Activated T-cell treated with anti-CD3 and anti-CD28 coated beads, Interleukin-2, amount 50 U/mL, for 1 hour (primary cell): Measurements from ENCODE around the gene TPRN.

ENCODE experiments used
- DNase-seq: peaks from one replicate; pipeline ENCODE4 v3.0.0-alpha.2; 2020

TPRN gene

DNA sequence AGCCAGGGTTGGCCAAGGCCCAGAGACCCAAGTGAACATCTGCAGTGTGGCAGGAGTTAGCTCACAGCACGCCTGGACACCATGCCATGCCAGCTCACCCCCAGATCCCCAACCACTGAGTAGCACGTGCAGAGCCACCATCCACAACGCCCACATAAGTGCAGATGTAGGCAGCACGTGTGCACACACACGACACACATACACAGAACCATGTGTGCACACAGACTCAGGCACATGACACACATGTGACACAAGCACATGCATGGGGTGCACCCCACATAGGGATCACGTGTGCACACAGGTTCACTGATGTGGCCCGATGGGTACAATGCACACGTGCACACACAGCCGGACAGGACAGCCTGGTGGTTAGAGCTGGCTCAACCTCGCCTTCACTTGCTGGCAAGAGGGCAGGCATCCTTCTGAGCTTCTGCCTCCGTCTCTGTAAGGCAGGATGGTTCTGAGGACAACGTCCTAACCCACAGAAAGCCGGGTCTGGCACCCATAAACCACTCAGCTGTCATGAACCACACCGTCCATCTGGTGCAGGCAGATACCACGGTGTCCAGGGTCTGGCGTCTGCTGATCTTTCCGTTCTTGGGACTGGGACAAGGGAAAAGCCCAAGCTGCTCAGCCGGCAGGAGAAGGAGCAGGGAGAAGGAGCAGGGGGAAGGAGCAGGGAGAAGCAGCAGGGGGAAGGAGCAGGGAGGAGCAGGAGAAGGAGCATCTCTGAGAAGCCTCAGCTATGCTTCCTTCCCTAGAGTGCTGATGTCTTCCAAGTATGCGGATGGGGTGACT, 42.7 kb downstream of the TPRN start:
- DNase-seq = no peak

DNA sequence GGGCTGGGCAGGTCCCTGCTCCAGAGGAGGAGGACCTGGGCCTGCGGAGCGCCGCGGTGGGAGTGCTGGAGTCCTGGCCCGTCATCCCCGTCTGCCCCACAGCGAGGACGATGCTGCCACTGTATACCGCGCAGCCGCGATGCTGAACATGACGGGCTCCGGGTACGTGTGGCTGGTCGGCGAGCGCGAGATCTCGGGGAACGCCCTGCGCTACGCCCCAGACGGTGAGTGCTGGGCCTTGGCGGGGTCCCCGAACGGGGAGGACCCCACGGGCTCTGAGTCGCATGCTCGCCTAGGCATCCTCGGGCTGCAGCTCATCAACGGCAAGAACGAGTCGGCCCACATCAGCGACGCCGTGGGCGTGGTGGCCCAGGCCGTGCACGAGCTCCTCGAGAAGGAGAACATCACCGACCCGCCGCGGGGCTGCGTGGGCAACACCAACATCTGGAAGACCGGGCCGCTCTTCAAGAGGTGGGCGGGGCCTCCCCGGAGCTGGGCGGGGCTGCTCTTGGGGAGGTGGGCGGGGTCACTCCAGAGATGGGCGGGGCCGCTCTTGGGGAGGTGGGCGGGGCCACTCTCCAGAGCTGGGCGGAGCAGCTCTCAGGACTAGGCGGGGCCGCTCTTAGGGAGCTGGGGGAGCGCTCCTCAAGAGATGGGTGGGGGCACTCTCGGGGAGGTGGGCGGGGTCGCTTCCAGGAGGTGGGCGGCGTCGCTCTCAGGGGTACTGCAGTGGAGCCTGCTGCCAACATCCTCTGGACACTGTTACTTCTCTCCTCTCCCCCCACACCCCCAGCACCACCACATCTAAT, 43.8 kb downstream of the TPRN start:
- DNase-seq = peak; percentile 63

DNA sequence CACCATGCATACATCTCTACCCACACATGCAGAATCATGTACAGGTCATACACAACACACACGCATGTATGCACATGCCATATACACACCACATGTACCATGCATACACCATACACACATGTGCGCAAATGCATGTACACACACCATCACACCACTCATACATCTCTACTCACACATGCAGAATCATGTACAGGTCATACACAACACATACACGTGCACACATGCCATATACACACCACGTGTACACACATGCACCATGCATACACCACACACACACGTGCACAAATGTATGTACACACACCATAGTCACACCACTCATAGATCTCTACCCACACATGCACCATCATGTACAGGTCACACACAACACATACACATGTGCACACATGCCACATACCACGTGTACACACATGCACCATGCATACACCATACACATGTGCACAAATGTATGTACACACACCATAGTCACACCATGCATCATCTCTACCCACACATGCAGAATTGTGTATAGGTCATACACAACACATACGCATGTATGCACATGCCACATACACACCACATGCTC, 47.6 kb downstream of the TPRN start:
- no peak for DNase-seq

DNA sequence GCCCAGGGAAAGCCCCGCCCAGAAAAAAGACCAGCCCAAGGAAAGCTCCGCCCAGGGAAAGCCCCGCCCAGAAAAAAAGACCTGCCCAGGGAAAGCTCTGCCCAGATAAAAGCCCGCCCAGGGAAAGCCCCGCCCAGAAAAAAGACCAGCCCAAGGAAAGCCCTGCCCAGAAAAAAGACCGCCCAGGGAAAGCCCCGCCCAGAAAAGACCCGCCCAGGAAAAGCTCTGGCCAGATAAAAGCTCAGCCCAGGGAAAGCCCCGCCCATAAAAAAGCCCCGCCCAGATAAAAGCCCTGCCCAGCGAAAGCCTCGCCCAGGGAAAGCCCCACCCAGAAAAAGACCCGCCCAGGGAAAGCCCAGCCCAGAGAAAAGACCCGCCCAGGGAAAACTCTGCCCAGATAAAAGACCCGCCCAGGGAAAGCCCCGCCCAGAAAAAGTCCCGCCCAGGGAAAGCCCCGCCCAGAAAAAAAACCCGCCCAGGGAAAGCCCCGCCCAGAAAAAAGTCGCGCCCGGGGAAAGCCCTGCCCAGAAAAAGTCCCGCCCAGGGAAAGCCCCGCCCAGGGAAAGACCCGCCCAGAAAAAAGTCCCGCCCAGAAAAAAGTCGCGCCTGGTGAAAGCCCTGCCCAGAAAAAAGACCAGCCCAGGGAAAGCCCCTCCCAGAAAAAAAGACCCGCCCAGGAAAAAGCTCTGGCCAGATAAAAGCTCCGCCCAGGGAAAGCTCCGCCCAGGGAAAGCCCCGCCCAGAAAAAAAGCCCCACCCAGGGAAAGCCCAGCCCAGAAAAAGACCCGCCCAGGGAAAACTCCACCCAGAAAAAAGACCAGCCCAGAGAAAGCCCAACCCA, 49.7 kb downstream of the TPRN start:
- DNase-seq = peak; percentile 42

DNA sequence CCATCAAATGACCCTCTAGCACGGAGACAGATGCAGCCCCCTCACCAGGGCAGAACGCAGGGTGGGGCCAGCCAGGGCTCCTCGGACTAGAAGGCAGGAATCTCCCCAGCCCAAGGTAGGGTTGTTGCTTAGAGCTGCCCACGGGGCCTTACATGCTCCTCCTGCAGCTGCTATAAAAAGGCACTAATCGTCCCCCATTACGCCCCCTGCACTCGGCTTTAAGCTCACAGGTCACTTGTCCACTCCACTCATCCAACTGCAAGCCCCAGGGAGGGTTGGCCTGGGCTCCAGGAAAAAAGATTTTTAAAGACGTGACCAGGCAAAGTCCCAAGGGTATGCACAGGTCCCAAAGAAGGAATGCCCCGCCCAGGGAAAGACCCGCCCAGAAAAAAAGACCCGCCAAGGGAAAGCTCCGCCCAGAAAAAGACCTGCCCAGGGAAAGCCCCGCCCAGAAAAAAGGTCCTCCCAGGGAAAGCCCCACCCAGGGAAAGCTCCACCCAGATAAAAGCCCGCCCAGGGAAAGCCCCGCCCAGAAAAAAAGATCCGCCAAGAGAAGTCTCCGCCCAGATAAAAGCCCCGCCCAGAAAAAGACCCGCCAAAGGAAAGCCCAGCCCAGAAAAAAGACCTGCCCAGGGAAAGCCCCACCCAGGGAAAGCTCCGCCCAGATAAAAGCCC, 50.5 kb downstream of the TPRN start:
- no peak for DNase-seq

DNA sequence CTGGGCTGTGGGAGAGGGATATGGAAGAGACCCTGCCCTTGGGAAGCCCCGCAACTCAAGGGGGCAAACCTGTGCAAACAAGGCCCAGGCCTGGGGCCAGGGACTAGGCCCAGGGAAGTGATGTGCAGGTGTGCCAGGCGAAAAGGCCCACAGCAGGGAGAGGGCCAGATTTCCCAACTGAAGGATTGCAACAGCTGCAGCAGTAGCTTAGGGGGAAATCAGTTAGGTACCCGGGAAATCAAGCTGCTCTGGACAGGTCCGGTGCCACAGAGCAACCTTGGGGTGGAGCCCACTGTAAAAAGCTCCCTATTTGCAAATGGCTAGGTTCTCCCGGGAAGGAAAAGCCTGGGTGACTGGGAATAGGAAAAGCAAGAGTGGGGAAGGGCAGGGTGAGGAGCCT, 51.2 kb downstream of the TPRN start:
- no peak for DNase-seq

DNA sequence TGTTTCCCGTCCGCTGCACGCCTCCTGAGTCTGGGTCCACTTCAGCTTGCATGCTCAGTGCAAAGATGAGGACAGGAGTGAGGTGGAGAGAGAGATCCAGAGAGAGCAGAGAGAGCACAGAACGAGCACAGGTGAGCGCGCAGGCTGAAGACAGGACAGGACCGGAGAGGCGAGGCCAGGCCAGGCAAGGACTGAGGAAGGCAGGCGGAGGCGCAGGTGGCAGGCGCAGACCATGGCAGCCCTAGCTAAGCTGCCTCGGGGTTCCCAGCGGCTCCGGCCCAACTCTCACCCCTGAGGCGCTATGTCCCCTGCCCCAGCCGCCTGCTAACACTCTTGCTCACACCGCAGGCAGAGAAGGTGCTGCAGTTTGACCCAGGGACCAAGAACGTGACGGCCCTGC, 51.9 kb downstream of the TPRN start:
- DNase-seq = no peak

DNA sequence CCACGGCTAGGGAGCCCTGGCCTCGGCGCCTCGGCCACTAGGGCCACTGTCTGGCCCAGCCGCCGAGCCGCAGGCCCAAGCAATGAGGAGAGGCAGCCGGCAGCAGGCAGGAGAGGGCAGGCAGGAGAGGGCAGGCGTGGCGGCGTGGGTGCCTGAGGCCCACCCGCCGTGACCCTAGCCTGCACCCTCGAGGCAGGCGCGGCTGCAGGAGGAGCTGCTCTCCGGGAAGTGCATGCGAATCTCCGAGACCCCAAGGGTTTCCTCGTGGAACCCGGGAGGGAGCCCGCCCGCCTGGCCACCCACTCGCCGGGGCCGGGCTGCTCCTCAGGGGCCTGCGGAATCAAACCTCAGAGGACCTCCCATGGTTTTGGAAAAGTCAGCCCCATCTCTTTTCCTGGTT, 52.3 kb downstream of the TPRN start:
- no peak for DNase-seq

DNA sequence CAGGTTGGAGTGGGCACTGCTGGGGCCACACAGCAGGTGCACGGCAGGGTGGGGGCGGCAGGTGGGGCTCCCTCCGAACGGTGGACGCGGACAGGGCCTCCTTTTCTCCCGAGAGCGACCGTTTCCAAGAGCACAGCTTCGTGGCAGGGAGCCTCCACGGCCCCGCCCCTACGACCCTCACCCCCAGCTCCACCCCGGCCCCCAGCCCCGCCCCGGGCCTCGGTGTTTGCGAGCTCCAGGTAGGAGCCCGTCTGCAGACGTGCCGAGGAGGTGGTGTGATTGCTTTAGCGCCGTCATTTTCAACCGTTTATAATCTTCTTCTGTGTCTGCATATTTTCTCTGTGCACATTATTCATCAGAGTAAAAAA, 52.8 kb downstream of the TPRN start:
- DNase-seq = no peak

DNA sequence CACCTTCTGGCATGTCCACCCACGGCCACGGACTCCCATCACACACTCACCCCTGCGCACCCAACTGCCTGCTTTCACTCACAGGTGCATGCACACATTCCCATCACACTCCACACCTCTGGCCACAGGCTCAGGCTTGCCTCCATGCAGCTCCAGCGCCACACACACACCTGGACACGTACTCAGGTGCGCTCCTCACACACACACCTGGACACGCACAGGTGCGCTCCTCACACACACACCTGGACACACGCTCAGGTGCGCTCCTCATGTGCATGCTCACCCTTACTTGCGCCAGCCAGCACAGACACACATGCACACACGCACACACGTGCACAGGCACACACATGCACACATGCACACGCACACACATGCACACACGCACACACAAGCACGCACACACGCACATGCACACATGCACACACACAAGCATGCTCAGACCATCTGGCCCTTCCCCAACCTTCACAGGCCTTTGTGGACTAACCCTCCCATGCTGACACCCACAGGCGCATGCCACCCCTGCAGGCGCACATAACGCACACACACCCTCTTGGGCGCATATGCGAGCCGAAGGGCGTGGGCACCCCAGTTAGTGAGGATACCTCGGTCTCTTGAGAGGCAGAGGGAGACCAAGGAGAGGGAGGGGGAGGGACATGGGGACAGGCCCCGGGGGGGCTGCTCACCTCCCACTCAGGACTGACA, 53.3 kb downstream of the TPRN start:
- DNase-seq = no peak

DNA sequence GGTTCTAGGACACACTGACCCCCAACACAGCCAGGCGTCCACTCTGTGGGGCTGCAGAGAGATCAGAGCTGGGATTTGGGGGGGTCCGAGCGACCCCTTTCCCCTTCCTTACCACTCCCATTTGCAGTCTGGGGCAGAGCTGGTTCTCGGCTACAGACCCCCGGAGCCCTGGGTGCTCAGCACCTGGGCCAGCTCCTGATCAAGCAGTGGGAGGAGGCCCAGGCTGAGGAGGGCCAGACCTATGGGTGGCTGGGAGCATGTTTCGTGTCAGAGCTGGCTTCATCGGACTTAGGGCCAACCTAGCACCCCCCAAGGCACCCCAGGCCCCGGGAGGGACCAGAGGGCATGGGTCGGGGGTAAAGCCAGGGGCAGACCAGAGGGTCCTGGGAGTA, 54.0 kb downstream of the TPRN start:
- DNase-seq = no peak

DNA sequence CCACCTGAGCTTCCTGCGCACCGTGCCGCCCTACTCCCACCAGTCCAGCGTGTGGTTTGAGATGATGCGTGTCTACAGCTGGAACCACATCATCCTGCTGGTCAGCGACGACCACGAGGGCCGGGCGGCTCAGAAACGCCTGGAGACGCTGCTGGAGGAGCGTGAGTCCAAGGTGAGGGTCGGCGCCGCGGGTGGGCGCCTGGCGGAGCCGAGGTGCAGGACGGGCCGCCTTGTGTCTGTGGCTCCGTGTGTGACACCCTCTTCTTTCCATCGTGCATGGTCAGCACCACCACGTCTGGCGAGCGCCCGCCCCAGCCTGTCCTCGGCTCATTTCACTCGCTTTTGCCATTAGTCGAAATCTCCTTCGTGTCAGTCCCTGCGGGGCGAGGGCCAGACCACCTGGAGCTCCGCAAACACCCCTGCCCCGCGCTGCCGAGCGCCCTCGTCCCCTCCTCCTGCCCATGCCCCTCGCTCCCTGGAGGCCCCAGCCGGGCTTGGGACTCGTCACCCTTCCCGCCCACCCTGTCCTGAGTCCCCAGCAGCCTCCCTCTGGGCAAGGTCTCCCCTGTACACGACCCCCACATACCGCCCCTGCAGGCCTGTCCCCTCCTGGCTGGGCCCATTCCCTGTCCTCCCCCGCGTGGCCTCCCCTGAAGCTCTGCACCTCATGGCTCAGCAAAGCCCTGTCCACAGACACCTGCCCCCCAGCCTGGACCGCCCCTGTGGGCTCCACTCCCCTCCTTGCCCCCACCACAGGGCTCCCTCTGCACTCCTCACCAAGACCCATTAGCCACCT, 54.6 kb downstream of the TPRN start:
- DNase-seq = no peak

DNA sequence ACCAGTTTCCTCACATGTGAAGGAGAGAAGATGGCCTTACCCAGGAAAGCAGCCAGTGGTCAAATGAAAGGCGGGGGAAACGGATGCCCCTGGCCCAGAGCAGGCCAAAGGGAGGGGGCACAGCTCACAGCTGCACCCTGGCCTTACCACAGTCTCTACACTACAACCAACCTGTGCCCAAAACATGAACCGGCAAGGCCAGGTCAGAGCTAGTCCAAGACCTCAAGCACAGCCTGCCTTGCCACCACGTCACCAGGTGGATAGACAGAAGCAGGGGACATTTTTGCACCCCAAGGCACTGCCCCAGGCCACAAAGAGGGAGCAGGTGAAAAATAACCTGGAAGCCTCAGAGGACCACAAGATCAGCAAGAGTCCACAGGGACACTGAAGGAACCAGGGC, 57.1 kb downstream of the TPRN start:
- DNase-seq = no peak

DNA sequence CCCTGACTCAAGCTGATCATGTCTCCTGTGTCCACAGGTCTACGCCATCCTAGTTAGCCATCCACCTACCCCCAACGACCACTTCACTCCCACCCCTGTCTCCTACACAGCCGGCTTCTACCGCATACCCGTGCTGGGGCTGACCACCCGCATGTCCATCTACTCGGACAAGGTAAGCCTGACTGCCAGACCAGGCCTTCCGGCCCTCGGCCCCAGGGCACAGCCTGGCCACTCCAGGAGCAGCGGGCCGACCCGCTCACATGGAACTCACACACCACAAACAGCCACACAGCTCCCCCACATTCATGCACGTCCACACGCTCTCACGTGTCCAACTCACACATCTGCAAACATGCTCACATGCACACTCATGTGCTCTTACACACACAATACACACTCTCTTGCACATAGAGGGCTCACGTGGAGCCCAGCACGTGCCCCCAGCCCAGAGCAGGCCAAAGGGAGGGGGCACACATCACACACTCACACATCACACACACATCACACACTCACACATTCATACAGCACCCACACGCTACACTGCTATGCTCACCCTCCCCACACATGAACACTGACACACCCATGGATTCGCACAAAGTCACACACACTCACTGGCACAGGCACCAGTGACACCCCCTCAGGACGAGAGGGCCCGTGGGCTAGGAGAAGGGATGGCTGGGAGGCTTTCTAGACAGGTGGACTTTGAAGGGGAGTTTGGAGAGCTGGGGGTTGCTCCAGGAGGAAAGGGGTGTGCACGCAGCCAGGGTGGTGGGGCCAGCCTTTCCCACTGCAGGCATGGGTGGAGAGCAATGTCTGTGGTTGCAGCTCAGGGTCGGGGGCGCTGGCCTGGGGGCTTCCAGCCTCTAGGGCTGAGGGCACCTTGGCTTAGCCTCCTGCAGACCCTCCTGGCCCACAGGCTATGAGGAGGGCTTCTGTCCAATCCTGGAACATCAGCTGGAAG, 58.3 kb downstream of the TPRN start:
- no peak for DNase-seq
